Nephron (organoid): Measurements from ENCODE around the gene SLC9A4.
A peak's percentile ranks its signal among the peaks of the same experiment; 100 is the strongest.

Source experiments
- H3K27ac Mint-ChIP-seq, 3 experiments: 2 replicates each; pipeline ENCODE4 v1.8.0; 2020; ENCODE audit warnings: mixed read lengths in 3 of 3, mild to moderate bottlenecking in 2 of 3, moderate library complexity in 1 of 3
- H3K27me3 Mint-ChIP-seq: 2 replicates; pipeline ENCODE4 v1.8.0; 2021; ENCODE audit warnings: low read depth, mild to moderate bottlenecking, moderate library complexity, mixed read lengths
- H3K36me3 Mint-ChIP-seq: 2 replicates; pipeline ENCODE4 v1.8.0; 2020; ENCODE audit warnings: low read depth, mixed read lengths
- H3K4me1 Mint-ChIP-seq: 2 replicates; pipeline ENCODE4 v1.8.0; 2020; ENCODE audit warnings: mixed read lengths
- H3K4me3 Mint-ChIP-seq, 3 experiments: 2 replicates each; pipeline ENCODE4 v1.8.0; 2020; ENCODE audit warnings: mild to moderate bottlenecking in 3 of 3, mixed read lengths in 3 of 3, moderate library complexity in 2 of 3
- H3K9me3 Mint-ChIP-seq: 2 replicates; pipeline ENCODE4 v1.8.0; 2020; ENCODE audit warnings: mixed read lengths
- CTCF ChIP-seq, 3 experiments: fragments of 200-600 bp; sonication (generic); IDR thresholded peaks; one replicate each; pipeline ENCODE4 v1.5.0; 2021; ENCODE audit warnings: antibody characterized with exemption in 3 of 3; ENCODE audit not compliant: unreplicated experiment in 3 of 3

The SLC9A4 gene

GRCh38 chr2:102438111-102438510 is 34.9 kb upstream of the SLC9A4 start:
- Mint-ChIP-seq H3K9me3 (no peaks in the 10 kb centered on the region), H3K4me3 (no peak overlapping the region), H3K27ac (no peak overlapping the region), H3K4me1 (no peaks in the 10 kb centered on the region), H3K27me3 (no peaks in the 10 kb centered on the region), H3K36me3 (no peaks in the 10 kb centered on the region)
- TF ChIP-seq CTCF (IDR thresholded peaks at IDR 0.05; ENCODE audit: unreplicated experiment in 3 of 3): no peak

DNA sequence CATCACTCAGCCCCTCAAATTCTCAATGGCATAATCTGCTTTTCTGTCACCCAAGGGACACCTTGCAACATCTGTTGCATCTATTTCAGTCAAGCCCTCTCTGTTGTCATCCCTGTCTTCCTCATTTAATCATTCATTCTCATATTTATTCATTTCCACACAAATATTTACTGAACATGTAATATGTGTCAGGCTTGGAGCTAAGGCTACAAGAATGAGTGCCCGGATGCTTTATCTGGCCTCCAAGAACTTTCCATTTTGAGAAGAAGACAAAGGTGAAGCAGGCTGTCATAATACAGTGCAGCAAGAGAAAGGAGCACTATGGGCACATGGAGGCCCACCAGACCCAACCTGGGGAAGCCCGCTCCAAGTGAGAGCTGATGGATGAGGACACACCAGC is 34.4 kb upstream of the SLC9A4 start:
- no peak for TF ChIP-seq CTCF (IDR thresholded peaks at IDR 0.05; ENCODE audit: unreplicated experiment in 3 of 3)
- Mint-ChIP-seq H3K4me3 (no peak overlapping the region), H3K27ac (no peak overlapping the region), H3K4me1 (no peaks in the 10 kb centered on the region), H3K9me3 (no peaks in the 10 kb centered on the region), H3K36me3 (no peaks in the 10 kb centered on the region), H3K27me3 (no peaks in the 10 kb centered on the region)

GRCh38 chr2:102439065-102439695 is 33.8 kb upstream of the SLC9A4 start:
- no peak overlapping the region for H3K4me3 Mint-ChIP-seq
- no peak for TF ChIP-seq CTCF (IDR thresholded peaks at IDR 0.05; ENCODE audit: unreplicated experiment in 3 of 3)
- H3K27ac Mint-ChIP-seq: no peak overlapping the region
- H3K27me3 Mint-ChIP-seq: no peaks in the 10 kb centered on the region
- no peaks in the 10 kb centered on the region for H3K9me3 Mint-ChIP-seq
- H3K36me3 Mint-ChIP-seq: no peaks in the 10 kb centered on the region
- no peaks in the 10 kb centered on the region for H3K4me1 Mint-ChIP-seq

DNA sequence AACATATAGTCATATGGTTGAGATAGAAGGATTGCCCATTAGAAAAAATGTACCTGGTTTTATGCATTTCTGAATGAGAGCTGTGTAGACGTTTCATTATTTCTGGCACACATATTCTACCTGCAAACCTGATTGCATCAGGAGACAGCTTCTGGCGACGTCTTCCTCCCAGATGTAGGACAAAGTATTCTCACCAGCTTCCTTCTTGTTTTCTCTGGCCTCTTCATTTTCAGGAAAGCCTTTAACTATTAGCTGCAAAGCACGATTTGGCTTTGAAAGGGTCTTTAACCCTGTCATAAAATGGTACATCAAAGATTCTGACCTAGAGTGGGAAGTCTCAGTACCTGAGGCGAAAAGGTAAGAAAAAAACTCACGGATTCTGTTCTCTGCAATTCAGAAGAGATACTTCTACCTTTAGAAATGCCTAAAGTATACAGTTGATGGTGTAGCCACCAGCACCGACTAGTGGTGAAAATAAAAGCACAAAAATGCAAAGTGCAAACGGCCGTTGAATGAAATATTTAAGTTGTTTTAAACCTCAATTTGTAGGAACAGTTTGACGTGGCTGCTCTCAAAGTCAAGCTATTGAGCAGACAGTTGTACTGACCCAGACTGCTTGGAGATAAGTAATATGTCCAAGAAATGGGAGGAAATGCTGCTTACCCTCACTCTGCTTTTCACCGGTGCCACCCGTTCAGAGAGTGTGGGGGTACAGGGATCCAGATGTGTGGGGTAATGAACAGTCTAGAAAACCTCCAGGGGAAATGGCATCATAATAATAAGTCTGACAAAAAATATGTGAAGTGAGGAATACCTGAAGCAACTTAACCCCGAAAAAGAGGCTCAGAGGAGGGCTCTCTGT is 29.8 kb upstream of the SLC9A4 start:
- Mint-ChIP-seq H3K36me3 (no peaks in the 10 kb centered on the region), H3K27ac (no peak overlapping the region), H3K4me1 (no peaks in the 10 kb centered on the region), H3K9me3 (no peaks in the 10 kb centered on the region), H3K27me3 (no peaks in the 10 kb centered on the region), H3K4me3 (no peak overlapping the region)
- peak; percentile 68 to 76 (median 74) for TF ChIP-seq CTCF (IDR thresholded peaks at IDR 0.05; ENCODE audit: unreplicated experiment in 3 of 3)

DNA sequence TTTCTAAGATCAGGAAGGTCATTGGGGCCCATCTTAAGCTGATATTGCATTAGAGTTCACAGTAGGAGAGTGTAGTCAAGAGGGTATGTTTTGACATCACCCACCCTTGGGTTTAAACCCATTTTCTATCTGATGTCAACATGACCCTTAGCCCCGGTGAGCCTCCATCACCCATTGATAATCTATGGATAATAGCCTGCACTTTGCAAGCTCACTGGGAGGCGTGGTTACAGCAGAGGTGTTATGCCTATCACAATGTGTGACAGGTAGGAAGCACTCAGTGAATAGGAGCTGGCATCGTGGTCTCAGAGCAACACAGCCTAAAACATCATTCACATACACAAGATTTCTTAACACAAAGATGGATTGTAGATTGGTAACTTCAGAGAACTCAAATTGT is 28.8 kb upstream of the SLC9A4 start:
- no peak overlapping the region for H3K4me3 Mint-ChIP-seq
- H3K36me3 Mint-ChIP-seq: no peaks in the 10 kb centered on the region
- H3K9me3 Mint-ChIP-seq: no peaks in the 10 kb centered on the region
- H3K27me3 Mint-ChIP-seq: no peaks in the 10 kb centered on the region
- no peaks in the 10 kb centered on the region for H3K4me1 Mint-ChIP-seq
- no peak for TF ChIP-seq CTCF (IDR thresholded peaks at IDR 0.05; ENCODE audit: unreplicated experiment in 3 of 3)
- H3K27ac Mint-ChIP-seq: no peak overlapping the region
